Measurements from ENCODE around the gene TNC. TPM values are rescaled to one million over a fixed set of nuclear protein-coding genes. Genes with fewer than 3 reads are reported as not detected.

Gene TNC
- total and polyA plus RNA-seq, 8 donors: 66.3 to 329 (median 109) TPM

DNA sequence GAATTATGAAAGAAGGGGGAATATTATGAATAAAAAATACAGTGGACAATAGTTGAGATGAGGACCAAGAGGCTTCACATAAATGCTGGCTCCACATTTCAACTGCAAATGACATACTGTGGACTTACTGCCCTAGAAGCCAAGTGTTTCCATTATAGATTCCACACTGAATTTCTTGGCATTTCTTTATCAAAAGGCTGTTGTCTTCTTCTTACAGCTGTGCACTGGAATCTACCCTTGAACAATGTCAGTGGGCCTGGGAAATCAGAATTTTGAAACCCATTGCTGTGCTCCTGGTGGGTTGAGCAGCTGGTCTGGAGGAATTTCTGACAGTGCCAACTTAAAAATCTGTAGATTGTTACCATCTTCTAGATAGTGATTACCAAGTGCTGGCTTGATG, 49.9 kb downstream of the TNC start:
- H3K9me3 ChIP-seq: no peaks in the 10 kb centered on the region
- no peaks in the 10 kb centered on the region for H3K27me3 ChIP-seq
- no peak overlapping the region for H3K4me3 ChIP-seq
- intact Hi-C loops (cut with DNase I): no loop called here
- DNase-seq (no peak), ATAC-seq (no peak)
- peaks cover 0 to 5% of the 10 kb centered on the region in 2 donors for H3K4me1 ChIP-seq
- TF ChIP-seq, protein P1, sequence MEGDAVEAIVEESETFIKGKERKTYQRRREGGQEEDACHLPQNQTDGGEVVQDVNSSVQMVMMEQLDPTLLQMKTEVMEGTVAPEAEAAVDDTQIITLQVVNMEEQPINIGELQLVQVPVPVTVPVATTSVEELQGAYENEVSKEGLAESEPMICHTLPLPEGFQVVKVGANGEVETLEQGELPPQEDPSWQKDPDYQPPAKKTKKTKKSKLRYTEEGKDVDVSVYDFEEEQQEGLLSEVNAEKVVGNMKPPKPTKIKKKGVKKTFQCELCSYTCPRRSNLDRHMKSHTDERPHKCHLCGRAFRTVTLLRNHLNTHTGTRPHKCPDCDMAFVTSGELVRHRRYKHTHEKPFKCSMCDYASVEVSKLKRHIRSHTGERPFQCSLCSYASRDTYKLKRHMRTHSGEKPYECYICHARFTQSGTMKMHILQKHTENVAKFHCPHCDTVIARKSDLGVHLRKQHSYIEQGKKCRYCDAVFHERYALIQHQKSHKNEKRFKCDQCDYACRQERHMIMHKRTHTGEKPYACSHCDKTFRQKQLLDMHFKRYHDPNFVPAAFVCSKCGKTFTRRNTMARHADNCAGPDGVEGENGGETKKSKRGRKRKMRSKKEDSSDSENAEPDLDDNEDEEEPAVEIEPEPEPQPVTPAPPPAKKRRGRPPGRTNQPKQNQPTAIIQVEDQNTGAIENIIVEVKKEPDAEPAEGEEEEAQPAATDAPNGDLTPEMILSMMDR (IDR thresholded peaks at IDR 0.05): no peak
- H3K27ac ChIP-seq: no peak overlapping the region
- H3K36me3 ChIP-seq: peaks cover 0 to 3% of the 10 kb centered on the region in 2 donors

DNA sequence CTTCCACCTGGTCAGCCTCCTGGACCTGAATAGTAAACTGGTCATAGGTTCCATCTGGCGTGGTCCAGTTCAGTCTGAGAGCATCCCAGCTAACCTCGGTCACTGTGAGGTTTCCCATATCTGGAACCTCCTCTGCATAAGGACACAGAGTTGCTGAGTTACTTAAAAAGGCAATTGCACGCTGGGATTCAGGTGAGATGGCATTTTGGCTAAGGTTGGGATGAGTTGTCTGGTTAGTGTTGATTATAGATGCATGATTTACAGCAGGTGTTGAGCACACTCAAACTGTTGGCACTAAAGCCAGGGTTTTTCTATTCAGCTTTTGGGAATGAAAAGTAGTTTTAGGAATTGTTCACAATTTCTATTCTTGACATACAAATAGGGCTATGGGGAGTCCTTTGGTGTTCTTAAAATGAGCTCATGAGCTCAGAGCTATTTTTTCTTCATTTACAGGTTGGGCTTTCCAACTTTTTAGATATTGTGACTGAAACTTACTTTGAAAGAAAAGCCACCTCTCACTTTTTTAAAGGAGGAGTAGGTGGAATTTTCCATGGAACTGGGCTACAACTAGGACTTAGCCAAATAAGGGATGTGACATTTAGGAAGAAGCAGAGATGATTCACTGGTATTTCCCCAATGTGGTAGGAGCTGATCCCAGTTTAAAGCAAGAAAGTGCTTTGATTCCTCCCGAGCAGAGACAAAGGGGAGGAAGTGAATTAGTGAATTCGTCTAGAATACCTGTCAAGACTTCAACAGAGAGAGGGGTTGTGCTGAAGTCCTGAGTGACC, 54.7 kb downstream of the TNC start:
- Histone ChIP-seq H3K27ac (no peak overlapping the region), H3K27me3 (no peaks in the 10 kb centered on the region), H3K36me3 (peaks cover 0 to 3% of the 10 kb centered on the region in 2 donors), H3K9me3 (no peaks in the 10 kb centered on the region), H3K4me1 (peaks cover 4 to 5% of the 10 kb centered on the region in 2 donors), H3K4me3 (no peak overlapping the region)
- intact Hi-C loops (cut with DNase I): no loop called here
- no peak for DNase-seq
- ATAC-seq: peak; percentile 45
- TF ChIP-seq, protein P1 (IDR thresholded peaks at IDR 0.05): no peak

DNA sequence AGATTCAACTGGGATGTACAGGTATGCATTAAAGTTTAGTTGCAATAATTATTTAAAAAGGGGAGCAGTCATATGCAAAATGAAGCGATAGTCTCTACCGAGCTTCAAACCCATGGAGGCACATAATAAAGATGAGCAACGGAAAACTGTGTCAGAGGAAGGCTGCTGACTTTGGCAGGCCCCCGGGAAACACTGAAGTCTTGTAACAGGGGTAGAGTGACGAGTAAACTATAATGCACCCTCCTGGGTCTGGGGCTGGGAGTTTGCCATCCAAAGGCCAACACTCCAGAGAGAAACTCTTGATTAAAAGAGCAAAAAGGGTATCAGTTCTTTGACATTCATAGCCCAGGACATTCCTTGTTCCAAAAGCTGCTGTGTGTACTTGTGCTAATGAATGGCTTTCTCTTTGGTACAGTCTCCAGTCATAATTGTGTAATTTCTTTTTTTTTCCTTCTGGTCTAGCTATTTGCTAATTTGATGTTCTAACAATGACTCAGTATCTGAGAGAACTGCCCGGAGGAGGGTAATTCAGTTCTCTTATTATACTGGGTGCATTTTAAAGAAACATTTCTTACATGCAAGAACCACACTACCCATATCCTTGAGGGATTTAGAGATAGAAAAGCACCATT, 59.2 kb downstream of the TNC start:
- Histone ChIP-seq H3K36me3 (no peaks in the 10 kb centered on the region), H3K4me1 (peaks cover 2 to 7% of the 10 kb centered on the region in 2 donors), H3K4me3 (no peak overlapping the region), H3K27ac (peak overlapping the region in 1 of 2 donors; percentile 33), H3K27me3 (no peaks in the 10 kb centered on the region), H3K9me3 (no peaks in the 10 kb centered on the region)
- TF ChIP-seq, protein P1 (IDR thresholded peaks at IDR 0.05): no peak
- intact Hi-C loops (cut with DNase I): no loop called here
- DNase-seq (no peak), ATAC-seq (peak; percentile 66)

DNA sequence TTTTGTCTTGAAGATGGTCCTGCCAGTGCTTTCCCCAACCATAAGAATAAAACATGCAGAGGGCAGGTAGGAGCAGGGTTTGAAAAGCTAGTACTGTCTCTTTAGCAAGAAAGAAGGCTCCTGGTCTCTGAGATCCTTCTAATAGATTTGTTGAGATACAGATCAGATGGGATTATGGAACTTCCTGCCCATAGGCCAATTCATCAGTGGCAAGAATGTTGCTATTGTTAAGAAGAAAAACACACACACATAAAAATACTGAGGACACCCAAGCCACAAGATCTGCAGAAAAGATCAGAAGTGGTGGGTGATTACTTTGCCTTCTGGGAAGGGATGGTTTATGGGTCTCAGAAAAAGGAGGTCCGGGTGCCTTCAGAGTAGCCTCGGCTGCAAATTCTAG, 59.8 kb downstream of the TNC start:
- Histone ChIP-seq H3K27ac (no peak overlapping the region), H3K27me3 (no peaks in the 10 kb centered on the region), H3K4me3 (no peak overlapping the region), H3K9me3 (no peaks in the 10 kb centered on the region), H3K4me1 (peaks cover 0 to 7% of the 10 kb centered on the region in 2 donors), H3K36me3 (no peaks in the 10 kb centered on the region)
- no peak for ATAC-seq
- intact Hi-C loops (cut with DNase I): no loop called here
- DNase-seq: no peak
- TF ChIP-seq, protein P1 (IDR thresholded peaks at IDR 0.05): no peak

DNA sequence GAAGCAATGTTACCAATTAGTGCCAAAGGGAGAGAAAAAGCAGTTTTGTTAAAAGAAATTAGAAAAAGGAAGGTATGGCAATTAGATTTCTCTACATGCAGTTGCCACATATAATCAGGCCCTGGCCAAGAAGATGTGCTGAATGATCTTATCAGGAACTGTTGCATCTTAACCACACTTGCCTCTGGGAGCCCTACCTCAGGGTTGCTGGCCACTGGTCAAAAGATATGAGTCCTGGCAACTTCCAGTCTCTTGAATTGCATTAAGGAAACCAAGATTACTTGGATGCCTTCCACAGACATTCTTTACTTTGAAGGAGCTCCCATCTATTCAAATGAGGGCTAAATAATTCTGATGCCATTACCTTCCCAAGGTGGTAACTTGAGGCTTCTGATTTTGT, 60.4 kb downstream of the TNC start:
- ATAC-seq (peak; percentile 51), DNase-seq (no peak)
- TF ChIP-seq, protein P1 (IDR thresholded peaks at IDR 0.05): no peak
- H3K27ac ChIP-seq: no peak overlapping the region
- intact Hi-C loops (cut with DNase I): no loop called here
- H3K36me3 ChIP-seq: no peaks in the 10 kb centered on the region
- H3K27me3 ChIP-seq: no peaks in the 10 kb centered on the region
- H3K4me3 ChIP-seq: no peak overlapping the region
- H3K4me1 ChIP-seq: peaks cover 0 to 7% of the 10 kb centered on the region in 2 donors
- H3K9me3 ChIP-seq: no peaks in the 10 kb centered on the region

Measured in left lung (tissue), 10 donors.